ENCODE data around the gene ING5. TPM values are rescaled to one million over a fixed set of nuclear protein-coding genes. Genes with fewer than 3 reads are reported as not detected.

The ING5 gene
- total RNA-seq, 1 donor from 2014 or later, result 19.7 TPM

GRCh38 chr2:241777170-241777685 is 75.4 kb downstream of the ING5 start:
- no peak for DNase-seq (ENCODE audit: low read depth)

GRCh38 chr2:241777686-241778627 is 76.1 kb downstream of the ING5 start:
- no peaks in the 10 kb centered on the region for H3K36me3 ChIP-seq (ENCODE audit: control insufficient read depth, insufficient read depth, low read length)
- H3K4me3 ChIP-seq (ENCODE audit: low read depth, low read length), result no peak overlapping the region
- TF ChIP-seq, protein P1, sequence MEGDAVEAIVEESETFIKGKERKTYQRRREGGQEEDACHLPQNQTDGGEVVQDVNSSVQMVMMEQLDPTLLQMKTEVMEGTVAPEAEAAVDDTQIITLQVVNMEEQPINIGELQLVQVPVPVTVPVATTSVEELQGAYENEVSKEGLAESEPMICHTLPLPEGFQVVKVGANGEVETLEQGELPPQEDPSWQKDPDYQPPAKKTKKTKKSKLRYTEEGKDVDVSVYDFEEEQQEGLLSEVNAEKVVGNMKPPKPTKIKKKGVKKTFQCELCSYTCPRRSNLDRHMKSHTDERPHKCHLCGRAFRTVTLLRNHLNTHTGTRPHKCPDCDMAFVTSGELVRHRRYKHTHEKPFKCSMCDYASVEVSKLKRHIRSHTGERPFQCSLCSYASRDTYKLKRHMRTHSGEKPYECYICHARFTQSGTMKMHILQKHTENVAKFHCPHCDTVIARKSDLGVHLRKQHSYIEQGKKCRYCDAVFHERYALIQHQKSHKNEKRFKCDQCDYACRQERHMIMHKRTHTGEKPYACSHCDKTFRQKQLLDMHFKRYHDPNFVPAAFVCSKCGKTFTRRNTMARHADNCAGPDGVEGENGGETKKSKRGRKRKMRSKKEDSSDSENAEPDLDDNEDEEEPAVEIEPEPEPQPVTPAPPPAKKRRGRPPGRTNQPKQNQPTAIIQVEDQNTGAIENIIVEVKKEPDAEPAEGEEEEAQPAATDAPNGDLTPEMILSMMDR (IDR thresholded peaks at IDR 0.05; ENCODE audit: insufficient read depth, low read length, severe bottlenecking), result no peak
- DNase-seq (ENCODE audit: low read depth), result peak; percentile 36
- FAIRE-seq, result no peak
- no peaks in the 10 kb centered on the region for H3K27me3 ChIP-seq (ENCODE audit: control insufficient read depth, insufficient read depth, low read length)

More at GRCh38 chr2:241777170-241777685, 75.4 kb downstream of the ING5 start:
- H3K27me3 ChIP-seq (ENCODE audit: control insufficient read depth, insufficient read depth, low read length), result no peaks in the 10 kb centered on the region
- no peak for FAIRE-seq
- no peak overlapping the region for H3K4me3 ChIP-seq (ENCODE audit: low read depth, low read length)
- TF ChIP-seq, protein P1 (IDR thresholded peaks at IDR 0.05; ENCODE audit: insufficient read depth, low read length, severe bottlenecking), result no peak
- H3K36me3 ChIP-seq (ENCODE audit: control insufficient read depth, insufficient read depth, low read length), result no peaks in the 10 kb centered on the region

Other genes with a start within 250 kb of the ING5 start
- 196 and 218 TPM in 2 replicates for gene STK25, start 193.5 kb upstream of the ING5 start, total RNA-seq
- 18.4 and 19.5 TPM in 2 replicates for gene BOK, start 143.3 kb upstream of the ING5 start, total RNA-seq
- gene THAP4, start 64.9 kb upstream of the ING5 start, total RNA-seq, result 50.2 and 54.8 TPM in 2 replicates
- 51.3 and 66.6 TPM in 2 replicates for gene ATG4B, start 64.3 kb upstream of the ING5 start, total RNA-seq
- gene DTYMK, start 15.2 kb upstream of the ING5 start, total RNA-seq, result 10.6 and 21.1 TPM in 2 replicates
- 10.3 and 12.7 TPM in 2 replicates for gene D2HGDH, start 32.6 kb downstream of the ING5 start, total RNA-seq
- not detected in 2 replicates for gene GAL3ST2, start 74.8 kb downstream of the ING5 start, total RNA-seq
- gene NEU4, start 107.2 kb downstream of the ING5 start, total RNA-seq, result not detected in 2 replicates
- not detected in 2 replicates for gene PDCD1, start 156.9 kb downstream of the ING5 start, total RNA-seq
- gene RTP5, start 167.7 kb downstream of the ING5 start, total RNA-seq, result not detected in 2 replicates

Measured in bronchial epithelial cell (primary cell).